Glomerular visceral epithelial cell (primary cell): ENCODE data around the gene OXCT2.
A peak's percentile ranks its signal among the peaks of the same experiment; 100 is the strongest.
"Not testable (repeated sequence)": the region's sequence is repeated elsewhere in the genome, so short reads cannot be mapped to it uniquely, and the experiment has no call there.

Experiments used
- DNase-seq: peaks from one replicate; pipeline ENCODE4 v3.0.0-alpha.2; 2016; ENCODE audit errors: extremely low spot score

OXCT2 gene

GRCh38 chr1:39771022-39771532, at the start of gene OXCT2:
Gene OXCT2, minus strand, starts transcription at chr1:39771348. Its CDS starts 93 bp downstream, at chr1:39771255.
- not testable (repeated sequence) for DNase-seq

GRCh38 chr1:39819091-39819812, 48.1 kb upstream of the OXCT2 start:
- DNase-seq, result no peak

- DNase-seq, result no peak
Observed at GRCh38 chr1:39818482-39818881, 47.3 kb upstream of the OXCT2 start.

DNA sequence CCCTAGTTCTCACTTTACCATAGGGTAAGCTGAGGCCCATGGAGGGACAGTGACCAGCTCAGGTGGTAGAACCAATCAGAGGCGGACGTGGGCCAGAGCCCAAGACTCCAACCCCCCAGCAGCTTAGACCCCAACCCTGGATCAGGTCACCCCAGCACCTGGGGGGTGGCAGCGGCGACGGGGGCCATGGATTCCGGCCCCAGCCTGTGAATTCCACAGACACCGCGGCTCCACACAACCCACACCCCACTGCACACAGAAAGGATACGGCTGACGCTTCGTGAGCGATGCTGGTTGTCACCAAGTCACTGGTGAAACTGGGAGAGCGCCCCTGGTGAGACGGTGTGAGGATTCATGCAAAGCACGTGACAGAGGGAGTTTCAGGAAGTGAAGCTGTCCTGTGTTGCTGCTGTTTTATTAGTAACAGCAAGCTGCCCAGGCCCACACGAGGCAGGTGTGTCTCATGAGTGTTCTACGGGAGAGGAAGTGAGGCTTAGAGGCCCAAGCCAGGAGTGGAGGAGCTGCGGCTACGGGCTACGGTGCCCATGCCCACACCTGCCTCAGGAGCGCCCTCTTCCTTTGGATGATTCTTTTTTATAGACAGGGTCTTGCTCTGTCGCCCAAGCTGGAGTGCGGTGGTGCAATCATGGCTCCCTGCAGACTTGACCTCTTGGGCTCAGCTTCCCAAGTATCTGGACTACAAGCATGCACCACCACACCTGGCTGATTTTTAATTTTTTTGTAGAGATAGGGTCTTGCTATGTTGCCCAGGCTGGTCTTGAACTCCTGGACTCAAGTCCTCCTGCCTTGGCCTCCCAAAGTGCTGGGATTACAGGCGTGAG, 46.2 kb upstream of the OXCT2 start:
- peak; percentile 64 for DNase-seq

GRCh38 chr1:39816415-39817090, 45.4 kb upstream of the OXCT2 start:
- DNase-seq, result peak; percentile 79

GRCh38 chr1:39812913-39813312, 41.8 kb upstream of the OXCT2 start:
- no peak for DNase-seq

DNA sequence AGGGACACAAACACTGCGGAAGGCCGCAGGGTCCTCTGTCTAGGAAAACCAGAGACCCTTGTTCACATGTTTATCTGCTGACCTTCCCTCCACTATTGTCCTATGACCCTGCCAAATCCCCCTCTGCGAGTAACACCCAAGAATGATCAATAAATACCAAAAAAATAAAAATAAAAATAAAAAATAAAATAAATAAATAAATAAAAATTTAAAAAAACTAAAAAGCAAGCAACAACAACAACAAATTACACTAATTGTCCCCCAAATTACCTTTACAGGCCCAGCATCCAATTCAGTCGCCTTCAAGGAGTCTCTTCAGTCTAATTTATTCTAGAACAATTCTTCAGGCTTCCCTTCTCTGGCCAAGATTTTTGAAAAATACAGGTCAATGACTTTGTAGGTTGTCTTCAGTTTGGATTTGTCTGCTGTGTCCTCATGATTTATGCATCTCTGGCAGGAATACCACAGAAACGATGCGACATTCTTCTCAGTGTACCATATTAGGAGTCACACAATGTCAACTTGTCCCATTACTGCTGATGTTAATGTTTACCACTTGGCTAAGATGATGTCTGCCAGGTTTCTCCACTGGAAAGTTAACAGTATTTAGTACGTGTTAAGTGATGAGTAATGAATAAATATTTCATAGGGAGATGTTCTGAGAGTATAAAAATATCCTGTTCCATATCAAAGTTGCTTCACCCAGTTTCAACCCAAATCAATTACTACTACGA, 37.8 kb upstream of the OXCT2 start:
- DNase-seq, result no peak

DNA sequence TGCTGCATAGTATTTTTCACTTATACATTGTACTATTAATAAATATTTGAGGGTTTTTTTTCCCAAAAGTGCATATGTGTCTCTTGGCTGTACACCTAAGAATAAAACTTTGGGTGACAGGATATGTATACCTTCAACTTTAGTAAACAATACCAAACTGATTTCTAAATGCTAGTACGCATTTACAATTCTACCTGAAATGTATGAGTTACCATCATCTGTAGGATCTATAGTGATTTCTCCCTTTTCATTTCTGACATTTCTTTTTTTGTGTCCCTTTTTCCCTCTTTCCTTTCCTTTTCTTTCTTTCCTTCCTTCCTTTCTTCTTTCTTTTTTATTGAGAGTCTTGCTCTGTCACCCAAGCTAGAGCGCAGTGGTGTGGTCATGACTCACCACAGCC, 34.2 kb upstream of the OXCT2 start:
- DNase-seq, result no peak

GRCh38 chr1:39802496-39803260, 31.5 kb upstream of the OXCT2 start:
- DNase-seq, result no peak

DNA sequence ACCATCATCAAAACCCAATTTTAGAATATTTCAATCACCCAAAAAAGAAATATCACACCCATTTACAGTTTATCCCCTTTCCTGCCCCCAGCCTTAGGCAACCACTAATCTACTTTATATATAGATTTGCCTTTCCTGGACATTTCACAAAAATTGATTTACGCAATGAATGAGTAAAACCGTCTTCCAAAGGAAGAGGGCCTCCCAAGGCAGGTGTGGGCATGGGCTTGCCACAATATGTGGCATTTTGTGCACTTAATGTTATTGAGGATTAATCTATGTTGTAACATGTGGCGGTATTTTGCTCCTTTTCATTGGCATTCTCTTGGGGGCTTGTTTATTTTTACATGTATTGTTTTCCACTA, 29.3 kb upstream of the OXCT2 start:
- no peak for DNase-seq

DNA sequence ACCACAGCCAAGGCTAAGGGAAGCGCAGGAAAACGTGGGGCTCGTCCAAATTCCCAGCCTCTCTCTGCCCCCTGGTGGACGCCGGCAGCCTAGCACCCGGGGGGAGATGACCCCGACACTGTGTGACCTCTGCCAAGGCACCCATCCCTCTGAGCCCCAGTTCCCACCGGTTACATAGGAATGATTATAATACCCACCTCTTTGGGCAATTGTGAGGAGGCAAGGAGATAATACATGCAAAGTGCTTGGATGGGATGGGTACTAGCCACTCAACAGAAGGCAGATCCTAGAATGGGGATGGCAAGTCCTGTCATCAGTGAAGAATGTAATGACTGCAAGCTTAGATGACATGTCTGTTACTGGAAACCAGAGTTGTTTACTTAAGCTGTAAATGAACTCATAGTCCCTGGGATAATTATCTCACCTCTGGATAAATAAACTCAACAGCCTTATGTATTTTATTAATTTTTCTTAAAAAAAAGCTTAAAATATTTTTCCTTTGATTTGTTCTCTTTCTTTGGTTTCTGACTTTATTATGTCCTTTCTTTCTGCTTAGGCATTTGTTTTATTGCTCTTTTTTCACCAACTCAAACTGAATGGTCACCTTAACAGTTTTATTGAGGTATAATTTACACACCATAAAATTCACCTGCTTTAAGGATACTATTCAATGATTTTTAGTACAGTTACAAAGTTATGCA, 28.8 kb upstream of the OXCT2 start:
- DNase-seq, result peak; percentile 78

DNA sequence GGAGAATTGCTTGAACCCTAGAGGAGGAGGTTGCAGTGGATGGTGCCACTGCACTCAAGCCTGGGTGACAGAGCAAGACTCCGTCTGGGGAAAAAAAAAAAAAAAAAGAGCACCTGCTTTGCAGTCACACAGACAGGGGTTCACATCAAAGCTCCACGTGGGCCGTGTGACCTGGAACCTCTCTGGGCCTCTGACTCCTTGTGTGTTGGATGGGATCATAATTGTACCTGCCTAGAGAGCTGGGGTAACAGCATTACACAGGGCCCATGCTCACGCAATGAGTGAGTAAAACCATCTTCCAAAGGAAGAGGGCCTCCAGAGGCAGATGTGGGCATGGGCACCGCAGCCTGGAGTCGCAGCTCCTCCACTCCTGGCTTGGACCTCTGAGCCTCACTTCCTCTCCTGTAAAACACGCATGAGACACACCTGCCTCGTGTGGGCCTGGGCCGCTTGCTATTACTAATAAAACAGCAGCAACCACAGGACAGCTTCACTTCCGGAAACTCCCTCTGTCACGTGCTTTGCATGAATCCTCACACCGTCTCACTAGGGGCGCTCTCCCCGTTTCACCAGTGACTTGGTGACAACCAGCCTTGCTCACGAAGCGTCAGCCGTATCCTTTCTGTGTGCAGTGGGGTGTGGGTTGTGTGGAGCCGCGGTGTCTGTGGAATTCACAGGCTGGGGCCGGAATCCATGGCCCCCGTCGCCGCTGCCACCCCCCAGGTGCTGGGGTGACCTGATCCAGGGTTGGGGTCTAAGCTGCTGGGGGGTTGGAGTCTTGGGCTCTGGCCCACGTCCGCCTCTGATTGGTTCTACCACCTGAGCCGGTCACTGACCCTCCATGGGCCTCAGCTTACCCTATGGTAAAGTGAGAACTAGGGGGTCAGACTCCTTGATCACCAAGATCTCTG, 28.0 kb upstream of the OXCT2 start:
- DNase-seq, result peak; percentile 89

DNA sequence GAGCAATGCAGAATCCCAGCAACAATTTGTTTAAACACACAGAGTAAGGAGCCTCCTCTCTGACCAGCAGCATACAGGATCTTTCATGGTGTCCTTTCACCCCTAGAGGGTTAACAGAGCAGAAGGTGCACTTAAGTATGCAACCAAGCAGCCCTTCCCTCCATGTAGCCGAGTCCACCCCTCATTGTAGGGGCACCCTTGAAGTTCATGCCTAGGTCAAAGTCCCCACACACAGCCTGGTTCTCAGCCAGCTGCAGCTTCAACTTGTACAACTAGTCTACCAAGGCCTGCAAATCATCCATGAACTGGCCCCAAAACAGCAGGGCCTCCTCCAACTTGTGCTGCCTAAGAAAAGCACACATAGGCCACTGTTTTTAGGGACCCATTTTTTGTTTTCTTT, 24.5 kb upstream of the OXCT2 start:
- DNase-seq, result no peak

GRCh38 chr1:39791838-39792237, 20.7 kb upstream of the OXCT2 start:
- DNase-seq, result no peak

GRCh38 chr1:39789571-39790110, 18.5 kb upstream of the OXCT2 start:
- no peak for DNase-seq

- DNase-seq, result peak; percentile 68
Observed at GRCh38 chr1:39788758-39789570, 17.8 kb upstream of the OXCT2 start, which contains the start of gene BMP8B. Gene BMP8B, minus strand, starts transcription at chr1:39788865. Its CDS starts 380 bp downstream, at chr1:39788485.

DNA sequence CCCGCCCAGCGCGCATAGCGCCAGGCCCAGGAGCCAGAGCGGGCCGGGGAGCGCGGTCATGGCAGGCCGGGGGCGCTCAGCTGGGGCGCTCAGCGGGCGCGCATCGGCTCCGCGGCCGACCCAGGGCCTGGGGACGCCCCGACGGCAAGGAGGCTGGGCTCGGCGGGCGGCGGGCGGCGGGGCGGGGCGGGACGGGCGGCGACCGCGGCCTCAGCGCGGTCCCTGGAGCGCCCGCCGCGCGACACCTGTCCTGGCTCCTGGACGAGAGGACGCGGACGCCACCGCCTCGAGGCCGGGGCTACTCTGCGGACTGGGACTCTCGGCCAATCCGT, 17.2 kb upstream of the OXCT2 start:
- no peak for DNase-seq

DNA sequence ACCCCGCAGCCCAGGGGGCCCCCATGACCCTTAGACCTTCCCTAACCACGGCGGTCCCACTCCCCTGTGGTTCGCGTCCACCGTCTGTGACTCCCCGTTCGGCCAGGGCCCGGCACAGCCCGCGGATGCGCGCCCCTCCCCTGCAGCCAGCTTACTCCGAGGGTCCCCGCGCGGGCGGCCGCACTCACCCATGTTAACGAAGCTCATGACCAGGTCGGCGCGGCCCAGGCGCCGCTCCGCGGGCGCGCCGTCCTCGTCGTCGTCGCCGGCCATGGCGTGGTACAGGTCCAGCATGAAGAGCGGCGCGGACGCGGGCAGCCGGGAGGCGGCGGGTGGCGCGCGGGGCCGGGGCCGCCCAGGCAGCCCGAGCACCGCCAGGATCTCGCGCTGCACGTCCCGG, 16.8 kb upstream of the OXCT2 start:
- not testable (repeated sequence) for DNase-seq
